Progenitor cell of endocrine pancreas (in vitro differentiated cells): ENCODE results near the gene MROH7. TPM values are rescaled to one million over a fixed set of nuclear protein-coding genes. Genes with fewer than 3 reads are reported as not detected.

ENCODE experiments used
- DNase-seq: peaks from one replicate; pipeline ENCODE4 v3.0.0; 2021; ENCODE audit warnings: low spot score; ENCODE audit not compliant: unreplicated experiment
- H3K27ac Mint-ChIP-seq: 2 replicates; pipeline ENCODE4 v1.8.0; 2021; ENCODE audit warnings: mild to moderate bottlenecking, moderate library complexity, mixed read lengths
- H3K27me3 Mint-ChIP-seq: 2 replicates; pipeline ENCODE4 v1.8.0; 2021; ENCODE audit warnings: mixed read lengths
- H3K36me3 Mint-ChIP-seq: 2 replicates; pipeline ENCODE4 v1.8.0; 2022; ENCODE audit warnings: mixed read lengths; ENCODE audit not compliant: insufficient read depth
- H3K4me1 Mint-ChIP-seq: 2 replicates; pipeline ENCODE4 v1.8.0; 2021; ENCODE audit warnings: low read depth, mixed read lengths
- H3K4me3 Mint-ChIP-seq: 2 replicates; pipeline ENCODE4 v1.8.0; 2021; ENCODE audit warnings: low read depth, mild to moderate bottlenecking, moderate library complexity, mixed read lengths
- H3K9me3 Mint-ChIP-seq: 2 replicates; pipeline ENCODE4 v1.8.0; 2021; ENCODE audit warnings: low read depth, mixed read lengths
- total RNA-seq: library from RNA; stranded (reverse); gene quantifications from 2 replicates; pipeline ENCODE4 v1.2.1, GENCODE V29; 2021
- TF ChIP-seq, protein P1 (sequence below): fragments of 200-600 bp; sonication (generic); IDR thresholded peaks from one replicate; pipeline ENCODE4 v1.5.0; 2021; ENCODE audit warnings: antibody characterized with exemption, mild to moderate bottlenecking; ENCODE audit not compliant: unreplicated experiment

Gene MROH7
- total RNA-seq, 1 donor from 2014 or later: 0.50 TPM

DNA sequence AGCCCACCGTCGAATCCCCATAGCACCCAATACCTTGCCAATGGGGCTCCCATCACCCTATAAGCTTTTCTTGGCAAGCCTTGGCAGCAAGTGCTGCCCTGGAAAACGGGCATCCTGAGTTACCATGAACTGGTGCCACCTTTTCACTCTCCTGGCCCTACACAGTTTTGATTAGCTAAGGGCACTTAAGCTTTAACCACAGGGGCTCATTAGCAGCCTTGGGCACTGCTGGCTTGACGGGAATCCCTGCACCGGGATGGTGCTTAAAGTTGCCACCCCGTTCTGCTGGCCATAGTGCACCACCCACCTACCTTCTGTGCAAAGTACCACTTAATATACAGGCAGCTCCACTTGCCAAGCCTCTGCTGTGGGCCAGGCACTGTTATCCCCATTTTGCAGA lies 109.0 kb downstream of the MROH7 start:
- Mint-ChIP-seq H3K27me3 (peaks cover 6% of the 10 kb centered on the region), H3K9me3 (no peaks in the 10 kb centered on the region), H3K4me3 (no peak overlapping the region), H3K36me3 (no peaks in the 10 kb centered on the region), H3K27ac (no peak overlapping the region), H3K4me1 (no peaks in the 10 kb centered on the region)
- TF ChIP-seq, protein P1, sequence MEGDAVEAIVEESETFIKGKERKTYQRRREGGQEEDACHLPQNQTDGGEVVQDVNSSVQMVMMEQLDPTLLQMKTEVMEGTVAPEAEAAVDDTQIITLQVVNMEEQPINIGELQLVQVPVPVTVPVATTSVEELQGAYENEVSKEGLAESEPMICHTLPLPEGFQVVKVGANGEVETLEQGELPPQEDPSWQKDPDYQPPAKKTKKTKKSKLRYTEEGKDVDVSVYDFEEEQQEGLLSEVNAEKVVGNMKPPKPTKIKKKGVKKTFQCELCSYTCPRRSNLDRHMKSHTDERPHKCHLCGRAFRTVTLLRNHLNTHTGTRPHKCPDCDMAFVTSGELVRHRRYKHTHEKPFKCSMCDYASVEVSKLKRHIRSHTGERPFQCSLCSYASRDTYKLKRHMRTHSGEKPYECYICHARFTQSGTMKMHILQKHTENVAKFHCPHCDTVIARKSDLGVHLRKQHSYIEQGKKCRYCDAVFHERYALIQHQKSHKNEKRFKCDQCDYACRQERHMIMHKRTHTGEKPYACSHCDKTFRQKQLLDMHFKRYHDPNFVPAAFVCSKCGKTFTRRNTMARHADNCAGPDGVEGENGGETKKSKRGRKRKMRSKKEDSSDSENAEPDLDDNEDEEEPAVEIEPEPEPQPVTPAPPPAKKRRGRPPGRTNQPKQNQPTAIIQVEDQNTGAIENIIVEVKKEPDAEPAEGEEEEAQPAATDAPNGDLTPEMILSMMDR: no peak
- no peak for DNase-seq

DNA sequence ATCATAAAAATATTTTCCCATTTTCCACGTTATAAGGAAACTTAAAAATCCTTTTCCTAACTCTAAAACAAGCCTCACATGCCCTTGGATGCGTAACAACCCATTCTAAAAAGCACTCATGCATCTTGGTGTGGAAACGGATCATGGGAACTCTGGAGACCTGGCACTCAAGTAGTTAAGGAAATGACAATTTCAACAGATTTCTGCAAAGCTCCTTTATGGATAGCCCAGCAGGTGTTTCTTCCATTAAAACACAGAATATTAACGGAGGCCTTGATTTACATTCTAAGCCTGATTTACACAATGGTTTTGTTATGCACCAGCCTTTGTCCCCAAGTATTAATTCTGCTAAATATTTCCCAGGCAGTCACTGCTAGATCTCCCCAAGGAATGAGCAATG lies 109.8 kb downstream of the MROH7 start:
- no peaks in the 10 kb centered on the region for H3K4me1 Mint-ChIP-seq
- peaks cover 6% of the 10 kb centered on the region for H3K27me3 Mint-ChIP-seq
- no peak overlapping the region for H3K27ac Mint-ChIP-seq
- DNase-seq: no peak
- peaks cover 2% of the 10 kb centered on the region for H3K36me3 Mint-ChIP-seq
- H3K4me3 Mint-ChIP-seq: no peak overlapping the region
- TF ChIP-seq, protein P1: no peak
- no peaks in the 10 kb centered on the region for H3K9me3 Mint-ChIP-seq

GRCh38 chr1:54754045-54754444 lies 112.5 kb downstream of the MROH7 start:
- no peak overlapping the region for H3K4me3 Mint-ChIP-seq

GRCh38 chr1:54754486-54755285 lies 113.1 kb downstream of the MROH7 start:
- H3K27me3 Mint-ChIP-seq: peaks cover 2% of the 10 kb centered on the region
- no peak overlapping the region for H3K27ac Mint-ChIP-seq
- no peaks in the 10 kb centered on the region for H3K4me1 Mint-ChIP-seq
- no peaks in the 10 kb centered on the region for H3K9me3 Mint-ChIP-seq
- TF ChIP-seq, protein P1: no peak
- DNase-seq: no peak
- peaks cover 2% of the 10 kb centered on the region for H3K36me3 Mint-ChIP-seq
- no peak overlapping the region for H3K4me3 Mint-ChIP-seq

More at GRCh38 chr1:54754045-54754444, 112.5 kb downstream of the MROH7 start:
- TF ChIP-seq, protein P1: no peak
- Mint-ChIP-seq H3K27ac (no peak overlapping the region), H3K36me3 (peaks cover 2% of the 10 kb centered on the region), H3K27me3 (peaks cover 3% of the 10 kb centered on the region), H3K9me3 (no peaks in the 10 kb centered on the region), H3K4me1 (no peaks in the 10 kb centered on the region)
- no peak for DNase-seq

GRCh38 chr1:54757833-54758232 lies 116.2 kb downstream of the MROH7 start:
- Mint-ChIP-seq H3K27ac (no peak overlapping the region), H3K27me3 (no peaks in the 10 kb centered on the region), H3K9me3 (no peaks in the 10 kb centered on the region), H3K36me3 (peaks cover 2% of the 10 kb centered on the region), H3K4me3 (no peak overlapping the region), H3K4me1 (peaks cover under 1% of the 10 kb centered on the region)
- TF ChIP-seq, protein P1: no peak
- no peak for DNase-seq
